OCI-LY1 (cell line): Measurements from ENCODE around the gene MYRF.

Experiments
- H2AFZ ChIP-seq: fragments of 200-600 bp; sonication (generic), shearing (Covaris generic); 2 replicates; pipeline ENCODE4 v1.6.0; 2014; ENCODE audit warnings: antibody characterized with exemption, mild to moderate bottlenecking, low read length
- H3F3A ChIP-seq: fragments of 200-600 bp; sonication (generic), shearing (Covaris generic); 2 replicates; pipeline ENCODE4 v1.6.0; 2014; ENCODE audit warnings: mild to moderate bottlenecking, antibody characterized with exemption, low read length, moderate library complexity; ENCODE audit not compliant: insufficient read depth
- H3K27ac ChIP-seq: fragments of 200-600 bp; sonication (generic); 2 replicates; pipeline ENCODE4 v1.5.1; 2014; ENCODE audit warnings: low read length, mixed run types, mild to moderate bottlenecking, low read depth; ENCODE audit not compliant: poor library complexity, severe bottlenecking
- H3K27me3 ChIP-seq: fragments of 200-600 bp; sonication (generic); 2 replicates; pipeline ENCODE4 v1.6.0; 2014; ENCODE audit warnings: antibody characterized with exemption, mild to moderate bottlenecking, low read length, moderate library complexity; ENCODE audit not compliant: insufficient read depth
- H3K36me3 ChIP-seq: fragments of 200-600 bp; sonication (generic); 2 replicates; pipeline ENCODE4 v1.6.1; 2014; ENCODE audit warnings: mild to moderate bottlenecking, antibody characterized with exemption, low read length, moderate library complexity, mixed read lengths; ENCODE audit not compliant: insufficient read depth
- H3K4me1 ChIP-seq: fragments of 200-600 bp; sonication (generic); 2 replicates; pipeline ENCODE4 v1.5.1; 2014; ENCODE audit warnings: mild to moderate bottlenecking, low read length, moderate library complexity; ENCODE audit not compliant: insufficient read depth, severe bottlenecking
- H3K4me2 ChIP-seq: fragments of 200-600 bp; sonication (generic), shearing (Covaris generic); 2 replicates; pipeline ENCODE4 v1.6.1; 2014; ENCODE audit warnings: low read length
- H3K4me3 ChIP-seq: fragments of 200-600 bp; sonication (generic); 2 replicates; pipeline ENCODE4 v1.5.1; 2014; ENCODE audit warnings: low read length, low read depth, mild to moderate bottlenecking, mixed read lengths; ENCODE audit not compliant: poor library complexity, severe bottlenecking
- H3K79me2 ChIP-seq: fragments of 200-600 bp; shearing (Covaris generic); 2 replicates; pipeline ENCODE4 v1.6.1; 2016; ENCODE audit warnings: mixed run types, low read length, mixed read lengths; ENCODE audit not compliant: insufficient read depth
- H3K9ac ChIP-seq: fragments of 200-600 bp; sonication (generic), shearing (Covaris generic); 2 replicates; pipeline ENCODE4 v1.6.1; 2014; ENCODE audit warnings: mild to moderate bottlenecking, low read length, mixed read lengths
- H3K9me2 ChIP-seq: fragments of 200-600 bp; sonication (generic), shearing (Covaris generic); 2 replicates; pipeline ENCODE4 v1.6.1; 2014; ENCODE audit warnings: low read depth, mild to moderate bottlenecking, low read length, mixed read lengths
- H3K9me3 ChIP-seq: fragments of 200-600 bp; shearing (Covaris generic); 2 replicates; pipeline ENCODE4 v1.6.1; 2014; ENCODE audit warnings: low read length, mixed read lengths
- H4K20me1 ChIP-seq: fragments of 200-600 bp; sonication (generic), shearing (Covaris generic); 2 replicates; pipeline ENCODE4 v1.6.0; 2016; ENCODE audit warnings: mild to moderate bottlenecking, low read length; ENCODE audit not compliant: insufficient read depth
- EZH2 ChIP-seq: fragments of 200-600 bp; sonication (generic), shearing (Covaris generic); IDR thresholded peaks from 2 replicates; pipeline ENCODE4 v1.8.0; 2017; ENCODE audit warnings: borderline replicate concordance, mixed run types, mild to moderate bottlenecking, antibody characterized with exemption, low read length, moderate library complexity, mixed read lengths
- TF ChIP-seq, protein P1 (sequence below): fragments of 200-600 bp; sonication (generic), shearing (Covaris generic); IDR thresholded peaks from 2 replicates; pipeline ENCODE4 v1.5.1; 2017; ENCODE audit warnings: mild to moderate bottlenecking, antibody characterized with exemption, low read length, moderate library complexity, mixed read lengths

MYRF gene

DNA sequence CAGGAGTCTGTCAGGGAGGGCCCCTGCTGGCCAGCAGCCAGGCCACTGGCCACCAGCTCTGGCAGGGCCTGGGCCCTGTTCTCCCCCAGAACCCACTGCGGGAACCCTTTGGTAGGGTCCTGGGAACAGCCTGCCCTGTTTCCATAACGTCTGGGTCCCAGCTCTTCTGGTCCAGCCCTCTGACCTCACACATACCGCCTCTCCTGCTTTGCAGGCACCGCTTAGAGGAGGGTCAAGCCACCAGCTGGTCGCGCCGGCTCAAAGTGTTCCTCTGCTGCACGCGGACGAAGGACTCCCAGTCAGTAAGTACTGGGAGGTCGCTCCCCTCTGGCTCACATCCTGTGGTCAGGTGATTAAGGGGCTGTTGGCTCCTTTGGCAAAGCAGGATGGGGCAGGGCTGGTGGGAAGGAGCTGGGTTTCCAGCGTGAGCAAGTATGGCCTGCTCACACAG, 26.6 kb upstream of the MYRF start:
- Histone ChIP-seq H3K9me3 (no peaks in the 10 kb centered on the region), H3K4me2 (no peak overlapping the region), H3K4me3 (no peak overlapping the region), H3K36me3 (no peaks in the 10 kb centered on the region), H3K9me2 (no peaks in the 10 kb centered on the region), H3K9ac (no peak overlapping the region), H3K79me2 (no peaks in the 10 kb centered on the region), H4K20me1 (no peaks in the 10 kb centered on the region), H3K27me3 (no peaks in the 10 kb centered on the region), H2AFZ (no peak overlapping the region), H3K4me1 (no peaks in the 10 kb centered on the region), H3F3A (no peaks in the 10 kb centered on the region), H3K27ac (no peak overlapping the region)
- TF ChIP-seq, protein P1, sequence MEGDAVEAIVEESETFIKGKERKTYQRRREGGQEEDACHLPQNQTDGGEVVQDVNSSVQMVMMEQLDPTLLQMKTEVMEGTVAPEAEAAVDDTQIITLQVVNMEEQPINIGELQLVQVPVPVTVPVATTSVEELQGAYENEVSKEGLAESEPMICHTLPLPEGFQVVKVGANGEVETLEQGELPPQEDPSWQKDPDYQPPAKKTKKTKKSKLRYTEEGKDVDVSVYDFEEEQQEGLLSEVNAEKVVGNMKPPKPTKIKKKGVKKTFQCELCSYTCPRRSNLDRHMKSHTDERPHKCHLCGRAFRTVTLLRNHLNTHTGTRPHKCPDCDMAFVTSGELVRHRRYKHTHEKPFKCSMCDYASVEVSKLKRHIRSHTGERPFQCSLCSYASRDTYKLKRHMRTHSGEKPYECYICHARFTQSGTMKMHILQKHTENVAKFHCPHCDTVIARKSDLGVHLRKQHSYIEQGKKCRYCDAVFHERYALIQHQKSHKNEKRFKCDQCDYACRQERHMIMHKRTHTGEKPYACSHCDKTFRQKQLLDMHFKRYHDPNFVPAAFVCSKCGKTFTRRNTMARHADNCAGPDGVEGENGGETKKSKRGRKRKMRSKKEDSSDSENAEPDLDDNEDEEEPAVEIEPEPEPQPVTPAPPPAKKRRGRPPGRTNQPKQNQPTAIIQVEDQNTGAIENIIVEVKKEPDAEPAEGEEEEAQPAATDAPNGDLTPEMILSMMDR = no peak
- TF ChIP-seq EZH2 = no peak

DNA sequence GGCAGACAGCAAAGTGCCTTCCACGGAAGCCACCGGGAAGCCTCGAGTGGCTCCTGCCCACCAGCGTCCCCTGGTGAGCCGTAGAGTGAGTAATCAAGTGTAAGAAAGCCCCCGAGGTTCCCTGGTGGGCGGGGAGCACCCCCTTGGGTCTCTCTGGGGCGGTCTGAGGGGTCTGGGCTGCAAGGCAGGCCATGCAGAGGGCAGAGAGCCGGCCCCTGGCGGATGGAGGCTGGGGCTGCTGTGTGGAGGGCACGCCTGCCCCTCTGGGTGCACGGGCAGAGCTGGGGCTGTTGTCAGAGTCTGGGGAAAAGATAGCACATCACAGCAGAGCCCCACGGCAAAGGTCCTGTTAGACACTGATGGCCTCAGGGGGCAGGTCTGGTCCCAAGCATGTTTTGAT, 25.7 kb upstream of the MYRF start:
- Histone ChIP-seq H3K9me2 (no peaks in the 10 kb centered on the region), H3K4me1 (no peaks in the 10 kb centered on the region), H4K20me1 (no peaks in the 10 kb centered on the region), H2AFZ (no peak overlapping the region), H3F3A (no peaks in the 10 kb centered on the region), H3K9me3 (no peaks in the 10 kb centered on the region), H3K4me2 (no peak overlapping the region), H3K4me3 (no peak overlapping the region), H3K36me3 (no peaks in the 10 kb centered on the region), H3K79me2 (no peaks in the 10 kb centered on the region), H3K27ac (no peak overlapping the region), H3K9ac (no peak overlapping the region), H3K27me3 (no peaks in the 10 kb centered on the region)
- no peak for TF ChIP-seq EZH2
- TF ChIP-seq, protein P1 = no peak

DNA sequence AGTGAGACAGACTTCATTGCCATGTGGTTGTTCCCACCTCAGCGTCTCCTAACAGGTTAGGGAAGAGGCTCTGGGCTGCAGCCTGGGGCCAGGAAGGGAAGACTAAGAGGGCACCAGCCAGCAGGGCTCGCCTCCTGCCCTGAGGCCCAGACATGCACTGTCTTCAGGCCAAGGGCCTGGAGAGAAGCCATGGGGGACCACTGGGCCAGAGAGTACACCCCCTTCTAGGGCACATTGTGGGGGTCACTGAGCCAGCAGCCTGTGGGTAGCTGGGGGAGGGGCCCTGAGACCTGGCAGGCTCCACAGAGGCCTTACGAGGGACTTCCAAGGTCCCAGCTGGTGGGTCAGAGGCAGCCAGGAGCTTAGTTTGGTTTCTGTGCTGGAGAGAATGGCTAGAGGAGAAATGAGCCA, 25.0 kb upstream of the MYRF start:
- H3K9ac ChIP-seq = no peak overlapping the region
- H3K9me2 ChIP-seq = no peaks in the 10 kb centered on the region
- H3K79me2 ChIP-seq = no peaks in the 10 kb centered on the region
- H3K4me2 ChIP-seq = no peak overlapping the region
- no peak overlapping the region for H3K4me3 ChIP-seq
- H3K36me3 ChIP-seq = no peaks in the 10 kb centered on the region
- TF ChIP-seq EZH2 = no peak
- TF ChIP-seq, protein P1 = no peak
- H2AFZ ChIP-seq = no peak overlapping the region
- H3F3A ChIP-seq = no peaks in the 10 kb centered on the region
- no peaks in the 10 kb centered on the region for H3K4me1 ChIP-seq
- no peaks in the 10 kb centered on the region for H3K27me3 ChIP-seq
- H3K27ac ChIP-seq = no peak overlapping the region
- no peaks in the 10 kb centered on the region for H3K9me3 ChIP-seq
- H4K20me1 ChIP-seq = no peaks in the 10 kb centered on the region
